ENCODE results near the gene ACSS1. TPM values are rescaled to one million over a fixed set of nuclear protein-coding genes. Genes with fewer than 3 reads are reported as not detected.

ACSS1 gene
- total and polyA plus RNA-seq, 2 experiments from 2014 or later = 1.3 to 4.1 TPM

- no peak for TF ChIP-seq ZNF331 (CRISPR knock-in tag; IDR thresholded peaks at IDR 0.05; ENCODE audit: low read depth)
- TF ChIP-seq ZNF114 (CRISPR knock-in tag; IDR thresholded peaks at IDR 0.05) = no peak
- no peak for TF ChIP-seq STAT1 (IDR thresholded peaks at IDR 0.05; ENCODE audit: unreplicated experiment)
- no peak for TF ChIP-seq CTCF (conservative IDR thresholded peaks at IDR 0.05; ENCODE audit: low read depth in 2 of 2)
- no peak for TF ChIP-seq NANOG (IDR thresholded peaks at IDR 0.05; ENCODE audit: borderline replicate concordance)
- no peak for TF ChIP-seq POLR2AphosphoS5 (IDR thresholded peaks at IDR 0.05; ENCODE audit: low read depth)
- no peak for TF ChIP-seq JUNB (IDR thresholded peaks at IDR 0.05; ENCODE audit: unreplicated experiment)
- no peak for TF ChIP-seq ETS1 (IDR thresholded peaks at IDR 0.05)
- no peak for TF ChIP-seq REST (IDR thresholded peaks at IDR 0.05; ENCODE audit: unreplicated experiment)
- TF ChIP-seq CREB1 (CRISPR knock-in tag; IDR thresholded peaks at IDR 0.05; ENCODE audit: low read depth) = no peak
- TF ChIP-seq EZH2phosphoT487 (IDR thresholded peaks at IDR 0.05; ENCODE audit: unreplicated experiment) = no peak
These were observed 69.8 kb downstream of the ACSS1 start (continued) for GRCh38 chr20:24987873-24988835.

- no peak overlapping the region for H3K27ac Mint-ChIP-seq
- H3K4me1 Mint-ChIP-seq = peaks cover 8% of the 10 kb centered on the region
- H3K4me3 Mint-ChIP-seq = no peak overlapping the region
- ATAC-seq (no peak), DNase-seq (ENCODE audit: low spot score) (no peak)
- peaks cover 30% of the 10 kb centered on the region for H4K20me1 ChIP-seq (replicated peaks; ENCODE audit: insufficient read depth)
- no peak overlapping the region for H3K4me2 ChIP-seq
- H3F3A ChIP-seq (replicated peaks; ENCODE audit: low read depth) = no peaks in the 10 kb centered on the region
- H3K27me3 Mint-ChIP-seq (ENCODE audit: insufficient read depth, low read depth, poor library complexity) = peaks cover 7% of the 10 kb centered on the region
- no peak overlapping the region for H3K27ac ChIP-seq (ENCODE audit: low read depth)
- H3K36me3 ChIP-seq (ENCODE audit: insufficient read depth) = no peaks in the 10 kb centered on the region
- H3K79me2 ChIP-seq (replicated peaks; ENCODE audit: insufficient read depth) = peaks cover 93% of the 10 kb centered on the region
- H3K27me3 ChIP-seq (ENCODE audit: insufficient read depth) = 0 out of 2 replicates have a peak, but pooled peaks cover 2% of the 10 kb centered on the region
- H2AFZ ChIP-seq = no peak overlapping the region
- no peaks in the 10 kb centered on the region; the same call in 2 of the 3 replicates for H3K9me3 Mint-ChIP-seq
- no peaks in the 10 kb centered on the region for H3K9me2 ChIP-seq (ENCODE audit: insufficient read depth)
- H3K36me3 Mint-ChIP-seq (ENCODE audit: low read depth) = peaks cover 8% of the 10 kb centered on the region
- no peaks in the 10 kb centered on the region for H3K4me1 ChIP-seq (ENCODE audit: insufficient read depth)
- H3K4me3 ChIP-seq = no peak overlapping the region
- TF ChIP-seq EZH2phosphoT487 (IDR thresholded peaks at IDR 0.05; ENCODE audit: unreplicated experiment) (no peak), ZNF462 (CRISPR knock-in tag; IDR thresholded peaks at IDR 0.05) (no peak), ZNF331 (CRISPR knock-in tag; IDR thresholded peaks at IDR 0.05; ENCODE audit: low read depth) (no peak)
These were observed 70.7 kb downstream of the ACSS1 start for GRCh38 chr20:24987244-24987643.
